Stimulated activated CD4-positive, alpha-beta T cell treated with anti-CD3 and anti-CD28 coated beads, Interleukin-2, amount 100 ng/mL, for 48 hours (primary cell): ENCODE measurements around the gene EFCC1.

Experiments used
- DNase-seq, 2 donors: peaks; one replicate each; pipeline ENCODE4 v3.0.0-alpha.2; 2020

EFCC1 gene

GRCh38 chr3:129001101-129001805 is at the start of gene EFCC1:
EFCC1 (plus strand) TSS chr3:129001304; CDS start chr3:129001629, 325 bp downstream.
- no peak for DNase-seq

GRCh38 chr3:128956440-128956839 is 44.7 kb upstream of the EFCC1 start:
- DNase-seq: no peak

- no peak for DNase-seq
Measured at GRCh38 chr3:128965280-128965679, 35.8 kb upstream of the EFCC1 start.

- no peak for DNase-seq
Measured at GRCh38 chr3:128965818-128966217, 35.3 kb upstream of the EFCC1 start.

- no peak for DNase-seq
Measured at GRCh38 chr3:128967748-128968355, 33.3 kb upstream of the EFCC1 start.

- DNase-seq: peak; percentile 57 to 61
Measured at GRCh38 chr3:128969993-128970739, 30.9 kb upstream of the EFCC1 start.

- no peak for DNase-seq
Measured at GRCh38 chr3:128970740-128971047, 30.4 kb upstream of the EFCC1 start.

- DNase-seq: no peak
Measured at GRCh38 chr3:128971421-128972100, 29.5 kb upstream of the EFCC1 start.

- DNase-seq: no peak
Measured at GRCh38 chr3:128973988-128974564, 27.0 kb upstream of the EFCC1 start.

- no peak for DNase-seq
Measured at GRCh38 chr3:128975276-128975675, 25.8 kb upstream of the EFCC1 start.

- DNase-seq: no peak
Measured at GRCh38 chr3:128983293-128984069, 17.6 kb upstream of the EFCC1 start.

- no peak for DNase-seq
Measured at GRCh38 chr3:128984596-128984995, 16.5 kb upstream of the EFCC1 start.

- DNase-seq: no peak
Measured at GRCh38 chr3:128987302-128988100, 13.6 kb upstream of the EFCC1 start.

GRCh38 chr3:128988286-128988685 is 12.8 kb upstream of the EFCC1 start:
- no peak for DNase-seq

- DNase-seq: no peak
Measured at GRCh38 chr3:128991355-128991895, 9.7 kb upstream of the EFCC1 start.

- DNase-seq: no peak
Measured at GRCh38 chr3:128992926-128993460, 8.1 kb upstream of the EFCC1 start.

- DNase-seq: peak; percentile 85 to 89
Measured at GRCh38 chr3:128993461-128994172, 7.5 kb upstream of the EFCC1 start, which contains the start of gene CFAP92. CFAP92 (minus strand) TSS chr3:128994076; CDS start chr3:128993304, 772 bp downstream.

GRCh38 chr3:128994173-128994512 is 7.0 kb upstream of the EFCC1 start:
- no peak for DNase-seq

GRCh38 chr3:128994581-128995546 is 6.2 kb upstream of the EFCC1 start:
- no peak for DNase-seq
